Activated gamma-delta T cell treated with anti-CD3 and anti-CD28 coated beads, Interleukin-2, amount 50 U/mL, for 16 hours (primary cell): ENCODE results near the gene GANC.
"Not testable (repeated sequence)": the region's sequence is repeated elsewhere in the genome, so short reads cannot be mapped to it uniquely, and the experiment has no call there.

Source experiments
- DNase-seq: peaks from one replicate; pipeline ENCODE4 v3.0.0-alpha.2; 2020; ENCODE audit warnings: low read depth

GANC gene

DNA sequence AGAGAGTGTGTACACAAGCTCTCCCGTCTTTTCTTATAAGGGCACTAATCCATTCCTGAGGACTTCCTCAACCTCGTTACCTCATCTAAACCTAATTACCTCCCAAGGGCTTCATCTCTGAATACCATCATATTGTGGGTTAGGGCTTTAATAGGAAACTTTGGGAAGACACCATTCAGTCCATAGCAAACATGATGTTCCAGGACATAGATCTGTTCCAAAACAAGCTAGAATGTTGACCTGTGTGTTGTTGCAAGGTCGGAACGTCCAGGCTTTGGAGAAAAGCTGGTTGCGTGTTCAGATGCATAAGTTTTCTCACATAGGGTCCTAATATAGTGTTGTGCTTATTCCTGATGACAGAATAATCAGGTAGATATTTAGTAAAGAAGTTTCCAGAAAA is 9.9 kb downstream of the GANC start:
- DNase-seq = no peak

DNA sequence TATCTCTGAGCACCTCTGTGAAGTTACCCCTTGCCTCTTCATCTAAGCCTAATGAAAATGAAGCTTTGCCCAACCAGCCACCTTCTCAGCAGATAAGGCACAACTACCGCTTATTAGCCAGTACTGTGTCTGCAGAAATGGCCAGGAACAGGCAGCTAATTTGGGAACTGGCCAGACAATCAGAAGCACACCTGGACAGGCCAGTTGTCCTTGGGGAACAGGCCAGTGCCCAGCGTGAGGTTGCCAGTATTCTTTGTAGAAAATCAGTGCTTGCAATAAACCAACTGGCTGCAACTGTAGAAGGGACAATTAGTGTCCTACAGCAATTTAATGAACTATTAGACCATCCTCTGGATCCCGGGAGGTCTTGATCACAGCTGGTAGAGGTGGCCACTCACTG is 10.7 kb downstream of the GANC start:
- no peak for DNase-seq

DNA sequence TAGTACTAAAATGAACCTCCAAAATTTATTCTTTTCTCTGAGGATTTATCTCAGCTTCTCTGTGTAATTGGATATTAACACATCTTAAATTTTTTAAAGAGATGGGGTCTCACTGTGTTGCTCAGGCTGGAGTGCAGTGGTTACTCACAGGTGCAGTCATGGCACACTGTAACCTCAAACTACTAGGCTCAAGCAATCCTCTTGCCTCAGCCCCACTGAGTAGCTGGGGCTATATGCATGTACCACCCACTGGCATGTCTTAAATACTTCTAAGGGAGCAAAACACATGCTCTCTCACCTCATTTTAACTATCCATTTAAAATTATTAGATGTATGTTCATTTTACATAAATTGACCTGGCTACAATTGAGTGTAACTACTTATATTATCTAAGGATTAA is 11.6 kb downstream of the GANC start:
- no peak for DNase-seq

DNA sequence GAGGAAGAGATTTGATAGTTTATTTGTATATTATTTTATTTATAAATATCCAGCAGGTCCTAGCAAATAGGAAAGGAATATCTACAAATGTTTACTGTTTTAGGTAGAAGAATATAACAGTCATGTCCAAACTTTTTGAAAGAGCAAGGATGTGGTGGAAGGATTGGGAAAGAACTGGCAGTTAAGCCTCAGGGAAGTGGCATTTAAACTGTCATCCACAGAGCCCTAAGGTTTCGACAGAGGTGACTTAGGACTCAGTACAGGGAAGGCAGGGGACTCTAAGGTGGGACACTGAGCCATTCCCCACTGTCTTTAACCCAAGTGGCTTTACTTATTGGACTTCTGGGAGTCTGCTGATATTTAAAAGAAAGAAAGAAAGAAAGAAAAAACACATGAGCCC is 12.0 kb downstream of the GANC start:
- no peak for DNase-seq

DNA sequence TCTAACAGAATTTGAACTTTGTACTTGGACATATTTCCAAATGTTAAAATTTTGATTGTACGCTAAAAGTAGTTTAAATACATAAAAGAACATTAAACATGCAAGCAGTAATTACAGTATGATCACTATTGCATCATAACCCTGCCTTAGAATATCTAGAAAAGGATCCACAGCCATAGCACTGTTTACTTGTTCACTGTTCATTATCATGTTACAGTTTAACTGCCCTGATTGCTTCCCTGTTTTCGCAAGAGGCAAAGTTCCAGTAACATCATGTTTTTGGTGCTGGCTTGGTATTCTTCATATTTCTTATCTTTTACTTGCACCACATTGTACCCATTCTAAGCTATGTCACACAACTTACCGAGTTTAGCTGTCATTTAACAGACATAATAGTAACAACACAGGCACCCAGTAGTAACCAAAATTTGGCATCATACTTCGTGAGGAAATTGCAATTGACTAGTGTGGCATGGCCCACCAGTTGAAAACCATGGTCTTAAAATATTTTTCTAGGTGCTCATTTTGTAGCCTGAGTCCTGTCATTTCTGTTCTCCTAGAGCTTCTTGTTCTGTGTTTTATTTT is 13.5 kb downstream of the GANC start:
- DNase-seq = no peak

DNA sequence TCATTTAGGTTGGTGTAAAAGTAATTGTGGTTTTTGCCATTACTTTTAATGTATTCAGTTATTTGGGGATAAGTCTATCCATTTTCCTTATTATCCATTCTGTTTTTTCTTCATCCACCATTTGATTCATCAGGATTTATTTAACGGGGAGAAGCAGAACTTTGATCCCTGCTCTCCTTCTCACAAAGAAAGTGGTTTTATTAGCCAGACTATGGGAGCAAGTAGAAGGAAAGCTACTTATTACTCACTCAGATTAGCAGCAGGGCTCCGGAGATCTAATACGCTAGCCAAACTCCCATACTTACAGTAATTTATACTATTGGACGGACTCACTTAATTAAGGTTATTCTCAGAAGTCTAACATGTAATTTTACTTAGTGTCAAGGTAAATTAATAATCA is 14.9 kb downstream of the GANC start:
- DNase-seq = no peak

DNA sequence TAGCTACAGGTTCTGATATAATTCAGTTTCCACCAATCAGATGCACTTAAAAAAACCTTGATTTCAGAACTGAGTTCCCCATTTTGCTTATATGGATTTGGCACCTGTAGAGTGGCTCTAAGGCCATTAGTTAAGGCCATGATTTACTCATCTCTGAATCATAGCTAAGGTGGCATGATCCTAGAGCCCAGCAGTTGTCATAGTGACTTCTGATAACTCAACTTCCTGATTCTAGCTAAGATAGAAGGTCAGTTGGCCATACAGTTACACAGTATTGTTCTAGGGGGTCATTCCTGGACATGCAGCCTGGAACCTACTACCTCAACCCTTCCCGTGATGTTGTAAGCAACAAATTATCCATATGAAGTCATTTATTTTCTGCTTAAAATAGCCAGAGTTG is 16.2 kb downstream of the GANC start:
- DNase-seq = no peak

DNA sequence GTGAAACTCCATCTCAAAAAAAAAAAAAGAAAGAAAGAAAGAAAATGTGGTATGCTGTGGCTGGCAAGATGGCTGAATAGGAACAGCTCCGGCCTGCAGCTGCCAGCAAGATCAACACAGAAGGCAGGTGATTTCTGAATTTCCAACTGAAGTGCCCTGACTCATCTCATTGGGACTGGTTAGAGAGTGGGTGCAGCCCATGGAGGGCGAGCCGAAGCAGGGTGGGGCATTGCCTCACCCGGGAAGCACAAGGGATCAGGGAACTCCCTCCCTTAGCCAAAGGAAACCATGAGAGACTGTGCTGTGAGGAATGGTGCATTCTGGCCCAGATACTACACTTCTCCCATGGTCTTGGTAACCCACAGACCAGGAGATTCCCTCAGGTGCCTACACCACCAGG is 28.0 kb downstream of the GANC start:
- not testable (repeated sequence) for DNase-seq

DNA sequence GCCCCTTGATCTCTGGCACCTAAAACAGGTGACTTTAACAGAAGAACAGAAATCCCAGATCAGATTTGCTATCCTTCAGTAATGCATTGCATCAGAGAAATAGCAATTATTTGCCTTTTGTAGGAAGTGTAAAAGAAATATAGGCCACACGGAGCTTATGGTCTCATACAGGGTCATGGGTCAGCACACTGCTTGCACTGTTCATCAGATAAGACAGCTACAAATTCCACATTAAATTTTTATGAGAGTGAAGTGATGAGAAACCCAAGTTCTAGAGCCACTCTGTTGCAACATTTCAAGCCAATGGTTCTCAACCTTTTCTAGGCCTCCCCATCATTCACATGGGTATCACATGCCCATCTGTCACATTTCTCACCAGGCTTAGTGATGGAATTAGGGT is 33.7 kb downstream of the GANC start:
- DNase-seq = no peak

DNA sequence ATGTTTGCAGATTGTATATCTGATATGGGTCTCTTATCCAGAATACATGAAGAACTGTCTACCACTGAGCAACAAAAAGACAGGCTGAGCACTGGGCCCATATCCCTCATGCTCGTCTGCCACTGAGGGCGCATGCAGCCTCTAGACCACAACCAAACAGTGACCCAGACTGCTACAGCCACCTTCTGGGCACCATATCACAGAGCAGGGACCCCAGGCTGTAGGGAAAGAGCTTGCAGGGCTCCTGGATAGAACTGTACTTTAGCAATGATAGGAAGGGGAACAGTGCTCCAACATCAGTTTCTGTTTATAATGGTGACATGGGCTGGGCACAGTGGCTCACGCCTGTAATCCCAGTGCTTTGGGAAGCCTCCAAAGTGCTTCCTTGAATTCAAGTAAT is 40.5 kb downstream of the GANC start:
- DNase-seq = no peak

DNA sequence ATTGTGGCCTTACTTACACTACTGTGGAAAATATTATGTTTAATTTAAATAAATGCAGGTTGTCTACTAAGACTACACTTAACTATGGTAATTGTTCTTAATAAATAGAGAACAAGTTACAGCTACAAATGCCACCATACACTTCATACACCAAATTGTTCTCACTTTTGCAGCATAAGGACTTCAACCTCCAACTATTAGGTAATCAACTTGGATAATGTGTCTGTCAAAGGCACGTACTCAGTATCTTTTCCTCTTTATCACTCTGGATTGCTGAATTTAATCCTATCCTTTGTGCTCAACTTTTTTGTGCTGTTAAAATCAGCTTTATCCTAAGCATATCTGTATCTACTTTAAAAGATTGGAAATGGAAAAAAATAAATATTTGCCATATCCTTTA is 41.8 kb downstream of the GANC start:
- no peak for DNase-seq

DNA sequence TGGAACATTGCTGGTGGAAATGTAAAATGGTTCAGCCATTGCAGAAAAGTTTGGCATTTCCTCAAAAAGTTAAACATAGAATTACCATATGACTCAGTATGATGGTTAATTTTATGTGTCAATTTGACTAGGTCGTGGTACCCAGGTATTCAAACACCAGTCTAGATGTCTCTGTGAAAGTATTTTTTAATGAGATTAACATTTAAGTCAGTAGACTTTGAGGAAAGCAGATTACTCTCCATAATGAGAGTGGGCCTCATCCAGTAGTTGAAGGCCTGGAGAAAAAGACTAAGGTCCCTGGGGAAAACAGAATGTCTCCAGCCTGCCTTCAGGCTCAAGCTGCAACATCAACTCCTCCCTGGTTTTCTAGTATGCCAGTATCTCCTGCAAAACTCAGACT is 42.5 kb downstream of the GANC start:
- DNase-seq = no peak

DNA sequence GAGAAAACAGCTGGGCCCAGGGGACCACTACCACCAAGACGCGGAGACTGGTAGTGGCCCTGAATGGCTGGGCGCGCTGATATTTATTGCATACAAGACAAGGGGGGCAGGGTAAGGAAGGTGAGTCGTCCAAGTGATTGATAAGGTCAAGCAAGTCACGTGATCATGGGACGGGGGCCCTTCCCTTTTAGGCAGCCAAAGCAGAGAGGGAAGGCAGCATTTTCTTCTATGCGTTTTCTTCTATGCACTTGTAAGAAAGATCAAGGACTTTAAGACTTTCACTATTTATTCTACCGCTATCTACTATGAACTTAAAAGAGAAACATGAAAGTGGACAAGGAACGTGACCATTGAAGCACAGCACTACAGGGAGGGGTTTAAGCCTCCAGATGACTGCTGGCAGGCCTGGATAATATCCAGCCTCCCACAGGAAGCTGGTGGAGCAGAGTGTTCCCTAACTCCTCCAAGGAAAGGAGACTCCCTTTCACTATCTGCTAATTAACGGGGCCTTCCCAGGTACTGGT is 43.3 kb downstream of the GANC start:
- not testable (repeated sequence) for DNase-seq

DNA sequence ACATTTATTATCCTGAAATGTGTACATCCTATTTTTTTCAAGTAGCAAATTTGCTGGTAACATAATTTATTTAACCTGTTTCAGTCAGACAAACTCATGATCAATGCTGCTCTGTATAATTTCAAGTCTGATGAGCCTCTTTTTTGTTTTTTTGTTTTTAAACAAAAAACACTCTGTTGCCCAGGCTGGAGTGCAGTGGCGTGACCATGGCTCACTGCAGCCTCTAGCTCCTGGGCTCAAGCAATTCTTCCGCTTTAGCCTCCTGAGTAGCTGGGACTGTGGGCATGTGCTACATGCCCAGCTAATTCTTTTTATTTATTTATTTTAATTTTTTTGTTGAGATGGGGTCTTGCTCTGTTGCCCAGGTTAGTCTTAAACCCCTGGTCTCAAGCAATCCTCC is 46.2 kb downstream of the GANC start:
- DNase-seq = no peak

DNA sequence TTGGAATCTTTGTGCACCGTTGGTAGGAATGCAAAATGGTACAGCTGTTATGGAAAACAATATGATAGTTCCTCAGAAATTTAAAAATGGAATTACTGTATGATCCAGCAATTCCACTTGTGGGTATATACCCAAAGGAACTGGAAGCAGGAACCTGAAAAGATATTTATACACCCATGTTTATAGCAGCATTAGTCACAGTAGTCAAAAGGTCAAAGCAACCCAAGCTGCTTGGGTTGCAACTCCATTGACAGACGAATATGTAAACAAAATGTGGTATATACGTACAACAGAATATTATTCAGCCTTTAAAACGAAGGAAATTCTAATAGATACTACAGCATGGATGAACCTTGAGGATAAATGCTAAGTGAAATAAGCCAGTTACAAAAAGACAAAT is 51.3 kb downstream of the GANC start:
- DNase-seq = no peak

DNA sequence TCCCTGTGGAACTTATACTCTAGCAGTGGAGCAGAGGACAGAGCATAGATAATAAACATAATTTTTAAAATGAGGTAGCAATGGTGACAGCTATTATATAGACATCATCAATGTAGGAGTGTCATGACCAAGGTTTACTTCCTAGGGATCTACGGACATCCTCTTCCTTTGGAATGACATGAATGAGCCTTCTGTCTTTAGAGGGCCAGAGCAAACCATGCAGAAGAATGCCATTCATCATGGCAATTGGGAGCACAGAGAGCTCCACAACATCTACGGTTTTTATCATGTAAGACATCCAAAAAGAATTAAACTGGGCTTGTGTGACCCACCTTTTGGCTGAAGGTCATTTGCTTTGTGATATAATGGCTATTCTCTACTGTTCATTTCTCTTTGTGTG is 56.2 kb downstream of the GANC start:
- no peak for DNase-seq

DNA sequence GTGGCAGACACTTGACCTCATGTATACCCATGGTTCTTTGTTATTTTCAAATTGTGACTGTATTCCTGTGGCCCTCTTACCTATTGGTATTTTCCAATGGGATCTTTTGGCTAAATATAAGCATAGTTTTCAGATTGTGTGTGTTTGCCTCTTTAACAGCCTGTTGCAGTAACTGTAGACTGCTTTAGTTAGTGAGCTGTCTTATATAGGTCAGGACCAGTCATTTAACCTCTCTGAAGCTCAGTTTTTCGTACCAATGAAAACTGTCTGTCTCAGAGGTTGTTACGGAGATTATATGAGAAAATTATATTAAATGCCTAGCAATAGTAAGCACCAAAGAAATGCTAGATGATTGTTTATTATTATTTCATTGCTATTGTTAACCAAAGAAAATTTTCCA is 57.0 kb downstream of the GANC start:
- no peak for DNase-seq

DNA sequence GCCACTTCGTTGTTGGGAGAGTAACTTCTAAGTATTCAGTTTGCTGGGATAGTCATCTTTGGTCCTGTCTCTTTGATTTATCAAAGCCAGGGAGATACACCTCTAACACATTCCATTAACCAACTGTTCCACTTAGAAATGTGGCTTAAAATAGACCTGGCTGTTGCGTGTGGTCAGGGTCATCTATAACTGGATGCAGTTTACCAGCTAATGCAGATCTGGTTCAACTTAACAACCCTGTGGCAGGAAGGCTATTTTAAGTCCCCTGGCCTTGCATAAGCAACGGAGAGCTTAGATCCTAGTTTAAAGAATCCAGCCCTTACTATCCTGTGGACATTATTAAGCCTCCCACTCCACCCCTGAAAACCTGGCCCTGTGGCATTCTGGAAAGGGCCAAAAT is 58.2 kb downstream of the GANC start:
- DNase-seq = no peak

DNA sequence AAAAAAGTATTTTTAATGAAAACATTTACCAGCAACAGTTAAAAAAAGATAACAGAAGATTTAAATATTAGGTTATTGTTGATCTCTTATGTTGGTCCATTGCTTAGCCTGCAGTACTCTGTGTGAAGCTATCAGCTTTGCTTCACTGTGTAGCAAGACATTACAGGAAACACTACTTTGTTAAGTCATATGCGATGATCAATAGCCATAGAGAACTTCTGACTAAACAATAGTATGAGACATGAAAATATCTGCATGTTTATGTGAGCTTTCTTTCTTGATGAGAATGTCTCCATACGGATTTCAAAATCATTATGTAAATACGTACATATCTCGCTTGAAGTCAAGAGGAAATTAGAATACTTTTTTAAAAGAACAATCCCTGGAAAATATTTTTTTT is 59.3 kb downstream of the GANC start:
- no peak for DNase-seq

DNA sequence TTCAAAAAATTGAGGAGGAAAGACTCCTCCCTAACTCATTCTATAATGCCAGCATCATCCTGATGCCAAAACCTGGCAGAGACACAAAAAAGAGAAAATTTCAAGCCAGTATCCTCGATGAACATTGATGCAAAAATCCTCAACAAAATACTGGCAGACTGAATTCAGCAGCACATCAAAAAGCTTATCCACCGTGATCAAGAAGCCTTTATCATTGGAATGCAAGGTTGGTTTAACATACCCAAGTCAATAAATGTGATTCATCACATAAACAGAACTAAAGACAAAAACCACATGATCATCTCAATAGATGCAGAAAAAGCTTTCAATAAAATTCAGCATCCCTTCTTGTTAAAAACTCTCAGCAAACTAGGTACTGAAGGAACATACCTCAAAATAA is 62.1 kb downstream of the GANC start:
- no peak for DNase-seq

DNA sequence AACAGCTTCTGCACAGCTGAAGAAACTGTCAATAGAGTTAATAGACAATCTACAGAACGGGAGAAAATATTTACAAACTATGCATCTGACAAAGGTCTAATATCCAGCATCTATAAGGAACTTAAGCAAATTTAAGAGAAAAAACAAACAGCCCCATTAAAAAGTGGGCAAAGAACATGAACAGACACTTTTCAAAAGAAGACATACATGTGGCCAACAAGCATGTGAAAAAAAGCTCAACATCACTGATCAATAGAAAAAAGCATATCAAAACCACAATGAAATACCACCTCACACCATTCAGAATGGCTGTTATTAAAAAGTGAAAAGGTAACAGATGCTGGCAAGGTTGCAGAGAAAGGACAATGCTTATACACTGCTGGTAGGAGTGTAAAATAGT is 63.6 kb downstream of the GANC start:
- not testable (repeated sequence) for DNase-seq

DNA sequence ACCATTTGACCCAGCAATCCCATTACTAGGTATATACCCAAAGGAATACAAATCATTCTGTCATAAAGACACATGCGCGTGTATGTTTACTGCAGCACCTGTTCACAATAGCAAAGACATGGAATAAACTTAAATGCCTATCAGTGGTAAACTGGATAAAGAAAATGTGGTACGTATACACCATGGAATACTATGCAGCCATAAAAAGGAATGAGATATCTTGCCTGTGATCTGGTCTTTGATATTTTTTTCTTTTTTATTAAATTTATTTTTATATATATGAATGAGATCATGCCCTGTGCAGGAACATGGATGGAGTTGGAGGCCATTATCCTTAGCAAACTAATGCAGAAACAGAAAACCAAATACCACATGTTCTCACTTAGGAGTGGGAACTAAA is 64.1 kb downstream of the GANC start:
- not testable (repeated sequence) for DNase-seq

DNA sequence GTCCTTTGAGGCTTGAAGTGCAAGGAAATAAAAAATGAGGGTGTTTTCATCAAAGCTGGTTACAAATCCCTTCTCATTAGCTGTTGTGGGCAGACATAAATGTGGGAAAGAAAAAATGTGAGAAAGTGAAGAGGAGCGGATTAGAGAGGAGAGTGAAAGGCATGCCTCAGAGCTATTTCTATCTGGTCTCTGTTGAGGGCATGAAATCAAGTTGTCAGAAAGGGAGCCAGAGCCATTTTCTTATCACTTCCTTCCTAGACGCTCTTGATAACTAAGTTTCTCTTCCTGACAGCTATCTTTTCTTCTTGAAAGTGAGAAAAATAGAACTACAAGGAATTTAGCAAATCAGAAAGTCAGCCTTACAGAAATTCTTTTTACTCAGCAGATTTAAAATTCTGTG is 65.5 kb downstream of the GANC start:
- no peak for DNase-seq

DNA sequence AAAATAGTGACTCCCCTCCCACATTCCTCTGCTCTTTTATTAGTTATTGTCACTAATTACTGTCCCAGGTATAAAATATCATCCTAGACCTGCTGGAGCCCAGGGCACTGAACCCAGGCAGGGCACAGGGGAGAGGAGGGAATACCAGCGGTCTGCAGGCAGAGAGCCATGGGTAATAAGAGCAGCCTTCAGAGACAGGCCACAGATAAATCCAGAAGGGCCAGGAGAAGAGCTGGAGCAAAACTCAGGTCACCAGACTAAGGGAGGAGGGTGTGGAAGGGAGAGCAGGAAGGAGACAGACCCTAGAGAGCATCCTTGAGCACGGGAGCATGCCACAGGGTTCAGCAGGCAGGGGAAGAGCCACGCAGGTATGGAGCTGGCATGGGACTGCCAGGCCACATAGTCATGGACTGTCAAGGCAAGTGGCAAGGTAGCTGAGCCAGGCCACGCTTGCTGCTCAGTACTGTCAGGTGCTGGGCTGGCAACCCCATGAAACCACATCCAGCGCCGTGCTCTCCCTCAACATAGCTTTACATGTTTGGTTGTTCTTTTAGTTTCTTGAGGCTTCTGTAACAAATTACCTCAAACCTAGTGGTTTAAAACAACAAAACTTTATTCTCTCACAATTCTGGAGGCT is 70.7 kb downstream of the GANC start:
- no peak for DNase-seq
